Activated effector memory CD4-positive, alpha-beta T cell treated with anti-CD3 and anti-CD28 coated beads, Interleukin-2, amount 50 U/mL, for 16 hours (primary cell): ENCODE data around the gene EXOC3L1.

Experiments
- DNase-seq: peaks from one replicate; pipeline ENCODE4 v3.0.0-alpha.2; 2020

Gene EXOC3L1

GRCh38 chr16:67181346-67181745 lies 8.6 kb downstream of the EXOC3L1 start:
- DNase-seq = no peak

GRCh38 chr16:67180166-67180565 lies 9.8 kb downstream of the EXOC3L1 start:
- no peak for DNase-seq

- DNase-seq = no peak
Measured at GRCh38 chr16:67179421-67180080, 10.4 kb downstream of the EXOC3L1 start.

GRCh38 chr16:67177743-67178699 lies 11.9 kb downstream of the EXOC3L1 start:
- peak; percentile 79 for DNase-seq

GRCh38 chr16:67176662-67177061 lies 13.3 kb downstream of the EXOC3L1 start:
- no peak for DNase-seq

GRCh38 chr16:67174706-67175231 lies 15.2 kb downstream of the EXOC3L1 start:
- no peak for DNase-seq

GRCh38 chr16:67173808-67174705 lies 15.9 kb downstream of the EXOC3L1 start:
- DNase-seq = peak; percentile 88

GRCh38 chr16:67173323-67173722 lies 16.6 kb downstream of the EXOC3L1 start:
- DNase-seq = no peak

- DNase-seq = no peak
Measured at GRCh38 chr16:67170949-67171649, 18.8 kb downstream of the EXOC3L1 start.

GRCh38 chr16:67170168-67170948 lies 19.6 kb downstream of the EXOC3L1 start, which contains the start of gene NOL3:
Gene NOL3 (plus strand): TSS chr16:67170538.
- peak; percentile 71 for DNase-seq

GRCh38 chr16:67169642-67170167 lies 20.2 kb downstream of the EXOC3L1 start:
- DNase-seq = peak; percentile 75

- no peak for DNase-seq
Measured at GRCh38 chr16:67169011-67169451, 20.9 kb downstream of the EXOC3L1 start.

GRCh38 chr16:67167588-67167987 lies 22.3 kb downstream of the EXOC3L1 start:
- DNase-seq = no peak

- DNase-seq = no peak
Measured at GRCh38 chr16:67166598-67167168, 23.3 kb downstream of the EXOC3L1 start.

- DNase-seq = no peak
Measured at GRCh38 chr16:67166110-67166547, 23.8 kb downstream of the EXOC3L1 start.

- DNase-seq = no peak
Measured at GRCh38 chr16:67165121-67166078, 24.5 kb downstream of the EXOC3L1 start.

- no peak for DNase-seq
Measured at GRCh38 chr16:67164599-67165061, 25.3 kb downstream of the EXOC3L1 start, which contains the start of gene HSF4. Gene HSF4 (plus strand): TSS chr16:67164745. CDS start chr16:67164812, 67 bp downstream.

- no peak for DNase-seq
Measured at GRCh38 chr16:67163999-67164558, 25.9 kb downstream of the EXOC3L1 start.
